Measurements from ENCODE around the gene ZMIZ1.
"Not testable (repeated sequence)": the region's sequence is repeated elsewhere in the genome, so short reads cannot be mapped to it uniquely, and the experiment has no call there.

Gene ZMIZ1

GRCh38 chr10:79335094-79335469 is 266.3 kb downstream of the ZMIZ1 start:
- Histone ChIP-seq H3K36me3 (ENCODE audit: insufficient read depth, insufficient read length, low read length) (no peaks in the 10 kb centered on the region), H3K4me3 (ENCODE audit: insufficient read length, low read depth) (no peak overlapping the region), H3K9ac (ENCODE audit: insufficient read length, low read depth) (no peak overlapping the region), H3K4me1 (ENCODE audit: insufficient read depth, insufficient read length) (peaks cover 6% of the 10 kb centered on the region), H3K27me3 (ENCODE audit: insufficient read depth, insufficient read length) (peaks cover 17% of the 10 kb centered on the region), H3K9me3 (ENCODE audit: insufficient read depth, low read length) (peaks cover 8% of the 10 kb centered on the region; the same call in 1 of the 2 replicates)
- TF ChIP-seq YY1 (IDR thresholded peaks at IDR 0.05; ENCODE audit: insufficient read depth, insufficient read length) (no peak), ZNF274 (IDR thresholded peaks at IDR 0.05; ENCODE audit: low read depth, low read length) (no peak), SUZ12 (IDR thresholded peaks at IDR 0.05; ENCODE audit: extremely low read depth, insufficient read depth, insufficient read length) (no peak)
- DNase-seq (ENCODE audit: low read depth, low spot score): no peak

GRCh38 chr10:79335470-79336235 is 266.9 kb downstream of the ZMIZ1 start:
- TF ChIP-seq YY1 (IDR thresholded peaks at IDR 0.05; ENCODE audit: insufficient read depth, insufficient read length): no peak
- no peak for TF ChIP-seq ZNF274 (IDR thresholded peaks at IDR 0.05; ENCODE audit: low read depth, low read length)
- TF ChIP-seq SUZ12 (IDR thresholded peaks at IDR 0.05; ENCODE audit: extremely low read depth, insufficient read depth, insufficient read length): no peak
- DNase-seq (ENCODE audit: low read depth, low spot score): no peak
- H3K36me3 ChIP-seq (ENCODE audit: insufficient read depth, insufficient read length, low read length): no peaks in the 10 kb centered on the region
- H3K9ac ChIP-seq (ENCODE audit: insufficient read length, low read depth): no peak overlapping the region
- H3K4me3 ChIP-seq (ENCODE audit: insufficient read length, low read depth): no peak overlapping the region
- H3K4me1 ChIP-seq (ENCODE audit: insufficient read depth, insufficient read length): peaks cover 6% of the 10 kb centered on the region
- peaks cover 8% of the 10 kb centered on the region; the same call in 1 of the 2 replicates for H3K9me3 ChIP-seq (ENCODE audit: insufficient read depth, low read length)
- peaks cover 17% of the 10 kb centered on the region for H3K27me3 ChIP-seq (ENCODE audit: insufficient read depth, insufficient read length)

- Histone ChIP-seq H3K4me1 (ENCODE audit: insufficient read depth, insufficient read length) (peaks cover 6% of the 10 kb centered on the region), H3K27me3 (ENCODE audit: insufficient read depth, insufficient read length) (peaks cover 17% of the 10 kb centered on the region), H3K9ac (ENCODE audit: insufficient read length, low read depth) (no peak overlapping the region), H3K4me3 (ENCODE audit: insufficient read length, low read depth) (no peak overlapping the region), H3K9me3 (ENCODE audit: insufficient read depth, low read length) (peaks cover 8% of the 10 kb centered on the region; the same call in 1 of the 2 replicates), H3K36me3 (ENCODE audit: insufficient read depth, insufficient read length, low read length) (no peaks in the 10 kb centered on the region)
- no peak for TF ChIP-seq ZNF274 (IDR thresholded peaks at IDR 0.05; ENCODE audit: low read depth, low read length)
- TF ChIP-seq YY1 (IDR thresholded peaks at IDR 0.05; ENCODE audit: insufficient read depth, insufficient read length): no peak
- no peak for TF ChIP-seq SUZ12 (IDR thresholded peaks at IDR 0.05; ENCODE audit: extremely low read depth, insufficient read depth, insufficient read length)
- no peak for DNase-seq (ENCODE audit: low read depth, low spot score)
These were observed 267.5 kb downstream of the ZMIZ1 start for GRCh38 chr10:79336276-79336675.

GRCh38 chr10:79336739-79337138 is 268.0 kb downstream of the ZMIZ1 start:
- no peak for TF ChIP-seq ZNF274 (IDR thresholded peaks at IDR 0.05; ENCODE audit: low read depth, low read length)
- TF ChIP-seq SUZ12 (IDR thresholded peaks at IDR 0.05; ENCODE audit: extremely low read depth, insufficient read depth, insufficient read length): no peak
- TF ChIP-seq YY1 (IDR thresholded peaks at IDR 0.05; ENCODE audit: insufficient read depth, insufficient read length): no peak
- H3K9ac ChIP-seq (ENCODE audit: insufficient read length, low read depth): no peak overlapping the region
- peaks cover 8% of the 10 kb centered on the region; the same call in 1 of the 2 replicates for H3K9me3 ChIP-seq (ENCODE audit: insufficient read depth, low read length)
- DNase-seq (ENCODE audit: low read depth, low spot score): no peak
- H3K4me1 ChIP-seq (ENCODE audit: insufficient read depth, insufficient read length): peaks cover 6% of the 10 kb centered on the region
- H3K4me3 ChIP-seq (ENCODE audit: insufficient read length, low read depth): no peak overlapping the region
- H3K36me3 ChIP-seq (ENCODE audit: insufficient read depth, insufficient read length, low read length): no peaks in the 10 kb centered on the region
- peaks cover 17% of the 10 kb centered on the region for H3K27me3 ChIP-seq (ENCODE audit: insufficient read depth, insufficient read length)

GRCh38 chr10:79337783-79338469 is 269.2 kb downstream of the ZMIZ1 start:
- H3K9ac ChIP-seq (ENCODE audit: insufficient read length, low read depth); H3K9me3 ChIP-seq (ENCODE audit: insufficient read depth, low read length); DNase-seq (ENCODE audit: low read depth, low spot score); H3K4me1 ChIP-seq (ENCODE audit: insufficient read depth, insufficient read length); H3K36me3 ChIP-seq (ENCODE audit: insufficient read depth, insufficient read length, low read length); H3K4me3 ChIP-seq (ENCODE audit: insufficient read length, low read depth): not testable (repeated sequence)
- H3K27me3 ChIP-seq (ENCODE audit: insufficient read depth, insufficient read length): peaks cover 19% of the 10 kb centered on the region

GRCh38 chr10:79339266-79339665 is 270.5 kb downstream of the ZMIZ1 start:
- H3K4me1 ChIP-seq (ENCODE audit: insufficient read depth, insufficient read length): peaks cover 9% of the 10 kb centered on the region
- TF ChIP-seq YY1 (IDR thresholded peaks at IDR 0.05; ENCODE audit: insufficient read depth, insufficient read length) (no peak), SUZ12 (IDR thresholded peaks at IDR 0.05; ENCODE audit: extremely low read depth, insufficient read depth, insufficient read length) (no peak), ZNF274 (IDR thresholded peaks at IDR 0.05; ENCODE audit: low read depth, low read length) (no peak)
- no peak for DNase-seq (ENCODE audit: low read depth, low spot score)
- H3K4me3 ChIP-seq (ENCODE audit: insufficient read length, low read depth): no peak overlapping the region
- peaks cover 20% of the 10 kb centered on the region for H3K27me3 ChIP-seq (ENCODE audit: insufficient read depth, insufficient read length)
- H3K36me3 ChIP-seq (ENCODE audit: insufficient read depth, insufficient read length, low read length): no peaks in the 10 kb centered on the region
- H3K9ac ChIP-seq (ENCODE audit: insufficient read length, low read depth): no peak overlapping the region
- peaks cover 8% of the 10 kb centered on the region; the same call in 1 of the 2 replicates for H3K9me3 ChIP-seq (ENCODE audit: insufficient read depth, low read length)

- Histone ChIP-seq H3K4me3 (ENCODE audit: insufficient read length, low read depth) (no peak overlapping the region), H3K27me3 (ENCODE audit: insufficient read depth, insufficient read length) (peaks cover 13% of the 10 kb centered on the region), H3K9ac (ENCODE audit: insufficient read length, low read depth) (no peak overlapping the region), H3K9me3 (ENCODE audit: insufficient read depth, low read length) (peaks cover 8% of the 10 kb centered on the region; the same call in 1 of the 2 replicates), H3K36me3 (ENCODE audit: insufficient read depth, insufficient read length, low read length) (no peaks in the 10 kb centered on the region), H3K4me1 (ENCODE audit: insufficient read depth, insufficient read length) (peaks cover 11% of the 10 kb centered on the region)
- TF ChIP-seq YY1 (IDR thresholded peaks at IDR 0.05; ENCODE audit: insufficient read depth, insufficient read length): no peak
- no peak for TF ChIP-seq SUZ12 (IDR thresholded peaks at IDR 0.05; ENCODE audit: extremely low read depth, insufficient read depth, insufficient read length)
- no peak for TF ChIP-seq ZNF274 (IDR thresholded peaks at IDR 0.05; ENCODE audit: low read depth, low read length)
- no peak for DNase-seq (ENCODE audit: low read depth, low spot score)
These were observed 272.0 kb downstream of the ZMIZ1 start for GRCh38 chr10:79340646-79341244.

All from NT2/D1 (cell line).